GM19372 (cell line): Measurements from ENCODE around the gene CASK.
"Not testable (repeated sequence)": the region's sequence is repeated elsewhere in the genome, so short reads cannot be mapped to it uniquely, and the experiment has no call there.

Source experiments
- ATAC-seq: cut with Tn5 transposase; IDR thresholded peaks from one replicate; pipeline ENCODE4 v1.9.1; 2021; ENCODE audit warnings: mild to moderate bottlenecking, low read depth, moderate library complexity; ENCODE audit not compliant: unreplicated experiment

Gene CASK

DNA sequence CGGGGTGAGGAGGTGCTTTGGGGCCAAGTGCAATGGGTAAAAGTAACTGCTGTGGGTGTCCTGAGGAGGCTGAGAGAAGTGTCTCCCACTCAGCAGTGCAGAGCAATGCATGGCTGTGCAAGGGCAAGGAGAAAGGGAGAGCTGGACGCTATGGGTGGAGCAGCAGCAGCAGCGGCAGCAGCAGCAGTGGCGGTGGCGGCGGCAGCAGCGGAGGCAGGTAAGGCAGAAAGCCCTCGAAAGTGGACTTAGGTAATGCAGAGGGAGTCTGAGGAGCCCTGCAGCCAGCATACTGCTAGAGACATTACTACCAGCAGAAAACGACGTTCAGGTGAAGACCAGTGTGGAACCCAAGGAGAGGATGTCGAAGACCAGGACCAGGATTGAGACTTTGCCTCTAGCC is 394.1 kb downstream of the CASK start:
- no peak for ATAC-seq

DNA sequence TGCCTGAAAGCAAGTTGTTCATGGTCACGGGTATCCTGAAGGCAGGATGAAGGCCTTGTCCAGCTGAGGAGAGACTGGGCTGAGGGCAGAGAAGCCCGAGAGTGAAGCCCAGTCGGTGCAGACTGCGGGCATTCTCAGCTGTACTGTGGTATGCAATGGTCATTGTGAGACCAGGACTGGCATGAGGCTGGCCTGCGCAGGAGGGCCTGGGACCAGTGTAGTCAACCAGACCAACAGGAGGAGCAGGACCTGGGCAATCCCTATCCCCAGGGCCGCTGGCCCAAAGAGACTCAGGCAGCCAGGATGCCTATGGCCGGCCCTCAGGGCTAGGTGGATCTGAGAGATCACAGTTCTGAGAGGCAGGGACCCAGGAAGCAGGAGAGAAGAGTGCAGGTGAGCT is 394.6 kb downstream of the CASK start:
- no peak for ATAC-seq

DNA sequence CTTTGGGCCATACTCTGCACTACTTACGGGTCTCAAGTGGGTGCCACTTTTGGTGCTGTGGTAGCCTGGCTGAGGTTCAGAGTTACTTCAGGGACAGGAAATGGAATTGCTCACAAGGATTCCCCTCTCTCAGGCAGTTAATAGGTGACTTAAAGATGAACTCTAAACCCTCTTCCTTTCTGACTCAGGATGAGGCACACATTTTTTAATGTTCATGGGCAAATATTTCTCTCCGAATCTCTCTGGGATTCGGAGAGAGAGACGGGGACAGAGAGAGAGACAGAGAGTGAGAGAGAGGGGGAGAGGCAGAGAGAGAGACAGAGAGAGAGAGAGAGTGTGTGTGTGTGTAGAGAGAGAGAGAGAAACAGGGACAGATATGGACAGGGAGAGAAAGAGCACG is 396.4 kb downstream of the CASK start:
- ATAC-seq, result no peak

DNA sequence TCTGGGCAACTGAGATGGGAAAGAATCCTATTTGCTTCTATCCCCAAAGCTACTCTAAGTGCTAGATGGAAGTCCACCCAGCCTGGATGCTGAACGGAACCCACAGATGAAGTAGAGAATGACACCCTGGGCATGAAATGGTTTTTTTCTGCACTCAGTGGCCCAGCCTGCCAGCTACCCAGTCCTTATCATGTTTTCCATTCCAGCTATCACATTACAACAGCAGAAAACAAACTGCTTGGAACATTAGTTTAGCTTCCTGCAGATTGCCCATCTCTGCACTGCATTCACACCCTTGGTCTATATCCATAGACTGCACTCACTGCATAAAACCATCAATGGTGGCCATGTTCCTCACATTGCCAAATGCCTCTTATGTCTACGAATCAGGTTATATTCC is 397.1 kb downstream of the CASK start:
- ATAC-seq, result no peak

DNA sequence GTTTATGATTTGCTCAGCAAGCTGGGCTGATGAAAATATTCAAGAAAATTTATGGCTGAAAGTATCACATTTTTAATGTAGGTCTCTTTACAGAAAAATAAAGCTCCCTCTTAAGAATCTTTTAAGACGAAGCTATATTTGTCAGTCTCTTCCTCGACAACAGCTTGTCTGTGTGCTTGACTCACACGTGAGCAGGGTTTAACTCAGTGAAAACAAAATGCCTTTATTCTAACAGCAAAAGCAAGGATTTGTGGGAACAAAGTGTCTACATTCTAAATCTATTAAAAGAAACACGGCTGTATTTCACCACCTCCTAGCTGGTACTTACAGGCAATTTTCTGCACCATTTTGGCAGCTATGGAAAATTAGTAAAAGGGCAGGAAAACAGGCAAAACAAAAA is 400.7 kb downstream of the CASK start:
- no peak for ATAC-seq

DNA sequence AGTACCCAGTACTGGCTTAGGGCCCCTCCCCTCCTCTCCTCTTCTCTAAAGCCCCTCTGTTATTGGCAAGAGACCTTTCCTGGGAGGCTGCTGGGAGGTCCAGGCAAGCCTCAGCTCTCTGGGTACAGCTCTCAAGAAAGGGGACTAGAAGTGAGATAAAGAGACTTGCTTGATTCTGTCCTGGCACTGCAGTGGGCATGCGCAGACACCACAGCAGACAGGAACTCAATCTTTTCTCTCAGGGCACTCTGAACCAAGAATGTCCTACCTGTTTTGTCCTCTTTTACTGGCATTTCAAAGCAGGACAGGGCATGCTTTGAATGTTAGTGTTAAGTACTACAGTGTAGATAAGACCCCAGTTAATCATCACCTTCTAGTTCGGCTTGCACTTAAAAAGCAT is 401.3 kb downstream of the CASK start:
- no peak for ATAC-seq

DNA sequence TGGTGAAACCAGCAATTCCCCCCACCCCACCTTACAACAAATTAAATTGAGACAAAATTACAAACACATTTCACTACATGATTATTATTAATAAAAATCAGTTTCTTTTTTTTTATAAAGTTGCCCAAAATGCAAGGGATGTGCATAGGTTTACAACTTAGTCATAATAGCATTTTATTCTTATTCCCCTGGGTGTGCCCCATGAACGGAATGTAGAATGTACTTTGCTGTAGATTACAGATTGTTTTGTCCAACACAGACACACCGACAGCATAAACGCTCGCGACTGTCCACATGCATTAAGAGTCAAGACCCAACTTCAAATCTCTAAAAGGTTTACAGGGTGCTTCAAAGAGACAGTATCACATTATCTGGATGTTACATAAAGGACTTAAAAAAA is 403.9 kb downstream of the CASK start:
- no peak for ATAC-seq

DNA sequence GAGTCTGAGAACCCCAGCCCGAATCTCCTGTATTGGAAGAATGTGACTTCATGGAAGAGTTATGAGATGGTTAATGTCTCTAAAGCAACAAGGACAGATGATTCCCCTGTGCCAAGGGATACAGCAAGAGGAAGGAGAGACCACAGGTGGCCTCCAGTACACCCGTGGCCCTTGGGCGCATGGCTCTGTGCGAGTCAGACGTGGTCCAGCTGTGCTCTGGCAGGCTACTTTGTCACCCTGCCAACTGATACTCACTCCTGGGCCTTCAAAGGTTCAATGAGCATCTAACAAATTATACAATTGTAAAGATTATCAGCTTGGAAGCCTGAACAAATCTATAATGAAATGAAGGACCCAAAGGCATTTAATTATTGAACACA is 404.5 kb downstream of the CASK start:
- ATAC-seq, result no peak

DNA sequence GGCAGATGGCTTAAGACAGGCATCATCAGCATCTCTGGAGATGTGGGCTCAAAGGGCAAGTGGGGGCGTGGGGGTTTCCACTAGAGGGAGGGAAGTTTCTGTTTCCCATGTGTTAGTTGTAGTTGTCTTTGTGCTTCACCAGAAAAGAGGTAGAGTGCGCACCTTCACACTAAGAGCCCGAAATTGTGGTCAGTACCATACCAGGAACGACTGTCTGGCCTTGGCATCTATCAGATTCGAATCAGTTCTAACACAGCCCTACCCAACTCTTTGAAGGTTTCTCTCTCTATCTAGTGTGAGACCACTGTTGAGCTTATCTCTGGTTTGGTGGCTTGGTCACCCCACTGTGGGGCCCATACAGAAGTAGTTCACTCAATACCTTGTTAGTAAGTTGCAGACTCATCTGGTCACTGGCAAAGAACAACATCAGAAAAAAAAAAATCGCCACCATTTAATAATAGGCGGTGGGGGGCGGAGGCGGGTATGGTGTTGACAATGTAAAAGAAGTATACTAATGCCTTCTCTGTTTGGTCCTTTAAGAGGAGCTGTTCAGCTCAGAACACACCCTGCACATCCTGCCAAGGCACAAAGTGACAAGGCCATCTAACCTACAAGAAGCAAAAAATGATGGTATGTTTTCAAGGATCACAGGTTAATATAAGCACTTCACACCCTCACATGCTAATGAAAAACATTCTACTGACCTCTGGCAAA is 405.1 kb downstream of the CASK start:
- no peak for ATAC-seq

DNA sequence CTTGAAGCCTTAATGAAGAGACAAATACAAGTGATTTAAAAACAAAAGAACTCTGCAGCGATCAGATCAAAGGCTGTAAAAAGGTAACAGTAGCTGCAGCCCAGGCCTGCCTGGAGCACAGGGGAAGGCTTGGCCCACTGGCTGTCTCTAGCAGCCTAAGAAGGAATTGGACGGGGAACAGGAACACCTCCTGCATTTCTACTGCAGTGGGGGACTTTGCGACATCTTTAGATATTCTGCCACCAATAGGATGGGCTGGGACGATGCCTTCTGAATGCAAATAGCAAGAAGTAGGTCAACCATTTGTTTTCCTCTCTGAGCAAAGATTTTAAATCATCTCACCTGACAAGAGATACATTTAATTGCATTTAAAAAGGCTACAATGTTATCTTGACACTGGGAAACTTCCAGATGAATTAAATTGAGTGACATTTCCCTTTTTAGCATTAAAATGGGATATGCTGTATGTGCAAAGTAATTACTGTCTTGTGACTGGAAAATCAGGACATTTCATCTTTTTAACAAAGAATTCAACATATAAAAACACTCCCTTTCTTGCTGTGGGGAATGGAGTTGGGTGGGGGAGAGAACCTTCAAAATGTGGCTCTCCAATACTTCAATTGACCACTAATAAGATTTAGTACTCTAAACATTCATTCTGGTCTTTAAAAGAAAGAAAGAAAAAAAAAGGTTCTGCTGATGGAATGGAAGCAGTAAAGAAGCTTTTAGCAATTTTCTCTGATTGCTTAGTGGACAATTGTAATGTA is 406.2 kb downstream of the CASK start:
- ATAC-seq, result no peak

DNA sequence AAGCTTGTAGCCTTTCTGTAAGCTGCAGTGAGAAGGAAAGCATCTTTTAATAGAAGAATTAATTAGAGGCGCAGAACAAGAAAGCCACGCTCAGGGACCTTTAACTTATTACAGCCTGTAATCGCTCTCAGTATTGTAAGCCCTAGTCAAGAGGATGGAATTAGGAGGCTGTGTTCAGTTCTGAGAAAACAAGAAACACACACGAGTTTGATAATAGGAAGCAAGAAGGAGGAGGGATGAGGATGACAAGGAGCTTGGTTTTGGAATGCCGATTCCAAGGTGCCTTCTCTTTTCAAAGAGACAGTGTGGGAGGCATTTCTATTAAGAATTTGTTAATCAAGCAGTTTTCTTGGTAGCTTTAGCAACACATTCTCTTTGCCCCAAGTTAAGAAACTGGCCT is 406.9 kb downstream of the CASK start:
- ATAC-seq, result no peak

DNA sequence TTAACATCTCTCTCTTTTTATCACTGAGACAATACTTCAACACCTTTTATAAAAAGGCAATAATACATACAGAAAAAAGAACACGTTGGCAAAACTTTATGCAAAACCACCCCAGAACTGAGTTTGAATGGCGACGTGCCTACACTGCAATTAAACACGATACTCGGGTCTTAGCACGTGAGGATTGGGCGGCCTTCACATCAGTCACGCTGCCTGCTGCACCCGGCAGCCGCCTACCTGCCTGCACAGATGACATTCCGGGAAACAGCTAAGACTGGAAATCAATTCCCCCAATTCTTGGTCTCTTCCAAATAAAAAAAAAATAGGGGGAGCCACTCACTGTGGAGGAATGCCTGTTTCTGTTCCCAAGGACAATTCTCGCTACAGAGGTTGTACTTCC is 408.0 kb downstream of the CASK start:
- ATAC-seq, result no peak

DNA sequence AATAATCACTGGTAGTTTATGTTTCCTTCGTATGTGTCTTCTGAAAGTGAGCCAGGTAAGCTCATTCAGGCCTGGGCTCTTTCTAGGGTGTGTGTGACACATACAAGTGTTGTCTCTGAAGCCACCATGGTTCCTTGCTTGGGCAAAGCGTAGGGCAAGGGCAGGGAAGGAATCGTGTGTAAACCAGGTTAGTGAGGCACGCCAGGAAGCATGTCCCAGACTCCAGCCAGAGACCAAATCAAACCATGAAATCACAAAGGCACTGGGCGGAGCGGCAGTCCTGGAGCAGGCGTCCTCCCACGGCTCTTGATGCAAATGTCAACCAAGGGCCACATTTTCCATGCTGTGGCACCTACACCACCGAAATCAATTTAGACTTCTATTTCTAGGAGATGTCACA is 409.2 kb downstream of the CASK start:
- ATAC-seq, result no peak

DNA sequence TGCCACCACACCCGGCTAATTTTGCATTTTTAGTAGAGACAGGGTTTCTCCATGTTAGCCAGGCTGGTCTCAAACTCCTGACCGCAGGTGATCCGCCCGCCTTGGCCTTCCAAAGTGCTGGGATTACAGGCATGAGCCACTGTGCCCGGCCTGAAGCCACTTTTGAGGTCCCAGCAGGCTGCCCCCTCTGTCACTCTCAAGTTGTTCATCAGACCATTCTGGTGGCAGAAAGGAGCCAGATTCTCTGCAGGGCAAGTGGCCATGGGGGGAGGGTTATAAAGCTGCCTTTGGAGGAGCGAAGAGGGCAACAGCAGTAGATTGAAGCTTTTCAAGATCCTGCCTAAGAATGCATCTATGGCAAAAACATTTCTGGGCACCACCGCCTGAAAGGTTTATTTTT is 410.5 kb downstream of the CASK start:
- ATAC-seq, result not testable (repeated sequence)

DNA sequence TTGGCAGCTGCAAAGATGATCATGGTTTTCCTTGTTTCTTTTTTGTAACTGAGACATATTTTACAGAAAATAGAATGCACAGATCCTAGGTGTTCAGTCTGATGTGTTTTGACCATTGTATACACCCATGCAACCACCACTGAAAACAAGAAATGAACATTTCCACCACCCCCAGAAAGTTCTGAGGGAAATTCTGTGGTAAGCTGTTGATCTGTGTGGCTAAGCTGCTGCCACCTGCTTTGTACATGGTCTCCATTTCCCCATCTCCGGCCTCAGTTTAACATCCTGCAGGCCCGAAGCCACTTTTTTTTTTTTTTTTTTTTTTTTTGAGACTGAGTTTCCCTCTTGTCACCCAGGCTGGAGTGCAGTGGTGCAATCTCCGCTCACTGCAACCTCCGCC is 411.0 kb downstream of the CASK start:
- peak; percentile 92 for ATAC-seq

DNA sequence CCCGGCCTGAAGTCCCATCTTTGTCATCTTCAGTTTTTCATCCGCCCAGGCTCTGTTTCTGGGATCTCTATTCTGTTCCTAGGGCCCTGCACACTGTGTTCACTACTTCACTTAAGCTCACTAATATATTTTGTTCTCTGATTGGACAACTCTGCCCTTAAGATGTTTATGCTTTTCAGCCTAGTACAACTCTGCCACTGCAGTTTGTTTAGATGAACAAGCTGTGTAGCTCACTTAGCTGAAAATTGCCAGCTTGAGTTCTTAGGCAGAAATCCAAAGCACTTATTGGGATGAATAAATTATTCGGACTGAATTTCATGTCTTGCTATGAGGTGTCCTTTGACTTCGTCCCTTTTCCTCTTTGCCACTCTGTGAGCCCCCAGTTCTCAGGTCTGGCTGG is 415.4 kb downstream of the CASK start:
- no peak for ATAC-seq

DNA sequence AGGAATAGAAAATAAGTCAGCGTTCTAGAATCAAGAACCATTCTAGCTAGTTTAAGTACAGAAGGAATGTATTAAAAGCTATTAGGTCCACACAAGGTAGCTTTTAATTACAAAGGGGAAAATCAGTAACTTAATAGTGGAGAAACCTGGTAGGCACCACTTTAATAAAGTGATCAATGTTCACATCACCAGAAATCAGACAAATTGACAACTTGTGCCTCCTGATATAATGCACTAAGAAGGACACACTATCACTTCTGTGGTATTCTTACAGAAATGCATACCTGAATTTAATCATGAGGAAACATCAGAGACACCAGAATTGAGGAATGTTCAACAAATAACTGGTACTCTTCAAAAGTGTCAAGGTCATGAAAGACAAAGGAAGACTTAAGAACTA is 421.4 kb downstream of the CASK start:
- ATAC-seq, result no peak

DNA sequence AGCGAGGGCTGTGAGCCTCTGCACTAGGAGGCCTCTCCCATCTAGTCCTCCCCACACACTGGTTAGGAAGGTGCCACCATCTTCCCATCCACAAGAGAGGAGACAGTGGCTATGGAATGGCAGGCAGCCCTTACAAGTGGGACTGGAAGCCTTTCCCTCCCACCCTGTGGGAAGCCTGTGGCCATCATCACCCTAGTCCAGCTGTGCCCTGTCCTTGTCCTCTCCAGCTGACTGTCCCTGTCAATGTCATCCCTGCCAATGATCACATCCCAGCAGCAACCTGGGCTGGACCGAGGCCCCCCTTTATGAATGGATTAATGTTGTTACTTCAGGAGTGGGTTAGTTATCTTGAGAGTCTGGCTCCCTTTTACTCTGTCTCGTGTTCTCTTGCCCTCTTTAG is 423.4 kb downstream of the CASK start:
- ATAC-seq, result no peak

DNA sequence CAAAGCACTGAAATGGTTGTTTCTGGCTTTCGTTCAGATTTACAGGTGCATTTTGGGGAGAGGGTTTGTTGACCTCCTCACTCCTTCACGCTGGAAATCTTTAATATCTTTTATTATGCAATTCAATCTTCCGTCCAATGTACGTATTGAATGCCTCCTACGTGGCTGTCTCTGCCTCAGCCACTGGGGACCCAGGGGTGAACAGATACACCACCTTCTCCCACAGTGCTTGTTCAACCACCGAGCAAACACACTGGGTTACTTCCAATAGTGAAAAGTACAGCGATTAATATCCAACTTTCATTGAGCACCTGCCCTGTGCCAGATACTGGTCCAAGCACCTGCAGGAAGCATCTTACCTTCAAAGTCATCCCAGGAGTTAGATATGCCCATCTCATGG is 424.2 kb downstream of the CASK start:
- no peak for ATAC-seq

DNA sequence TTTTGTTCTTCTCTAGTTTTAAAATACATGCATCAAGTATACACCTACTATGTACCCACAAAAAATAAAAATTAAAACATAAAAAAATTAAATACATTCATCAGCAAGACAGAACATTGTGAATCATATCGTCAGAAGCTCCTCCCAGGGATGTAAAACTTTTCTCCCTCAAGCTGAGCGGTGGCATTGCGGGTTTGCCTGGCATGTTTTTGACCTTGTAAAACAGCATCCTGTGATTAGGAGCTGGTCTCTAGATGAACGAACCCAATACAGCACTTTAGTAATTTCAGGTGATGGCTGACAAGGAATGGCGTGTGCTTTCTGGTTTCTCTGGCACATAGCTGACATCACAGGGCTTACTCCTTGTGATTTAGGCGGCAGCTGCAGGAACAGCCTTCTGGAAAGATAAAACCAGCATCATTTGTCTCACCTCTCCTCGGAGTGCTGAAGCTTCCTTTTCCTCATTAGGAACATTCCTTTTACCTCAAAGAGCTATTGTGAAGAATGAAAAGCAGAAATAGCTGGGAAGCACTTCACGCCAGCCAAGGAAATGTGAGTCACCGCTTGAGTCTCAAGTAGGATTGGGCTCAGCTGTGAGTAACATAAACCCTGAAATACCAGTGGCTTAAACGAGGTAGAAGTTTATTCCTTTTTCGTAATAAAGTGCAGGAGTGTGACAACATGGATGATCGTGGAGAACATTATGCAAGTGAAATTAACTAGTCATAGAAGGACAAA is 431.9 kb downstream of the CASK start:
- ATAC-seq, result no peak

DNA sequence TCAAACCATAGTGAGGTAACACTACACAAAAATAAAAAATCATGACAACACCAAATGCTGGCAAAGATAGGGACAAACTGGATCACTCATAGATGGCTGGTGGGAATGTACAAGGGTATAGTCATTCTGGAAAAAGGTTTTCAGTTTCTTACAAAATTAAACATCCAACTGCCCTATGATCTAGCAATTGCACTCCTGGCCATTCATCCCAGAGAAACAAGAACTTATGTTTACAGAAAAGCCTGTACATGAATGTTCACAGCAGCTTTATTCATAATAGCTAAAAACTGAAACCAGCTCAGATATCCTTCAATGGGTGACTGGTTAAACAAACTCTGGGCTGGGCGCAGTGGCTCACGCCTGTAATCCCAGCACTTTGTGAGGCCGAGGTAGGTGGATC is 432.9 kb downstream of the CASK start:
- no peak for ATAC-seq
